Panc1 (cell line): ENCODE data around the gene TGIF2. TPM values are rescaled to one million over a fixed set of nuclear protein-coding genes. Genes with fewer than 3 reads are reported as not detected.

Experiments
- ATAC-seq: fragments of 200-7000 bp; cut with Tn5 transposase; 2 replicates; pipeline ENCODE4 v1.9.1; 2020; ENCODE audit warnings: mild to moderate bottlenecking, moderate library complexity
- BruUV-seq: library from RNA; stranded (reverse); fragments of 400-500 nt; replicated peaks from 2 replicates; lab custom pipeline; 2021; lab: Mats Ljungman, UMichigan
- CTCF ChIA-PET: fragments of 300-600 bp; sonication (Branson Sonifier 250); formaldehyde crosslinking; loops from one replicate; lab custom pipeline; 2022; ENCODE audit warnings: antibody characterized with exemption; lab: Charles Lee
- POLR2A ChIA-PET: fragments of 300-600 bp; sonication (Branson Sonifier 250); formaldehyde crosslinking; loops from one replicate; lab custom pipeline; 2022; ENCODE audit warnings: antibody characterized with exemption; lab: Charles Lee
- DNase-seq: peaks from one replicate; pipeline ENCODE4 v3.0.0-alpha.2; 2010; ENCODE audit warnings: low read depth, low spot score
- H3K27ac ChIP-seq: 2 replicates; pipeline ENCODE4 v1.5.1; 2011; ENCODE audit warnings: mild to moderate bottlenecking, low read length, inconsistent platforms
- H3K27me3 ChIP-seq: fragments of 200-500 bp; sonication (Bioruptor generic); 2 replicates; pipeline ENCODE4 v1.6.0; 2014; ENCODE audit warnings: low read length, inconsistent platforms; ENCODE audit not compliant: control insufficient read depth, insufficient read depth
- H3K36me3 ChIP-seq: fragments of 200-500 bp; sonication (Bioruptor generic); 2 replicates; pipeline ENCODE4 v1.5.1; 2014; ENCODE audit warnings: inconsistent platforms, mild to moderate bottlenecking, low read length, moderate library complexity; ENCODE audit not compliant: control insufficient read depth, insufficient read depth
- H3K4me1 ChIP-seq: 2 replicates; pipeline ENCODE4 v1.5.1; 2011; ENCODE audit warnings: inconsistent platforms, mild to moderate bottlenecking, low read length, moderate library complexity; ENCODE audit not compliant: control insufficient read depth, insufficient read depth
- H3K4me3 ChIP-seq, 2 experiments: 2 replicates each; pipeline ENCODE4 v1.5.1; 2011 to 2012; ENCODE audit warnings: low read depth in 2 of 2, low read length in 2 of 2, mild to moderate bottlenecking in 2 of 2, inconsistent platforms in 1 of 2, moderate library complexity in 1 of 2
- H3K9me3 ChIP-seq: fragments of 200-500 bp; sonication (Bioruptor generic); 2 replicates; pipeline ENCODE4 v1.5.1; 2014; ENCODE audit warnings: low read depth, mild to moderate bottlenecking, inconsistent platforms, low read length, moderate library complexity; ENCODE audit not compliant: control insufficient read depth, insufficient read depth
- POLR2AphosphoS5 ChIP-seq: IDR thresholded peaks from 2 replicates; pipeline ENCODE4 v1.6.1; 2012; ENCODE audit warnings: mild to moderate bottlenecking, low read depth, low read length, moderate library complexity
- SIN3A ChIP-seq: IDR thresholded peaks from 2 replicates; pipeline ENCODE4 v1.6.1; 2012; ENCODE audit warnings: low read depth, mild to moderate bottlenecking, low read length, moderate library complexity, borderline replicate concordance; ENCODE audit not compliant: insufficient read depth
- TCF7L2 ChIP-seq: IDR thresholded peaks from 2 replicates; pipeline ENCODE4 v1.6.1; 2011; ENCODE audit warnings: mild to moderate bottlenecking, low read depth, low read length, inconsistent platforms
- in situ Hi-C: cut with HindIII; loops from 2 replicates; pipeline ENCODE4 v1.10.0; 2016; ENCODE audit warnings: low sequenced_read_pairs, low pct_unique_long_range_greater_than_20kb
- intact Hi-C: fragments of 100-400 bp; cut with micrococcal nuclease; formaldehyde crosslinking; loops from one replicate; pipeline ENCODE4 v1.10.0; 2022; ENCODE audit not compliant: unreplicated experiment
- total RNA-seq: library from RNA; stranded (reverse); gene quantifications from one replicate; pipeline ENCODE4 v1.2.1, GENCODE V29; 2021; ENCODE audit not compliant: unreplicated experiment
- TF ChIP-seq, protein P1 (sequence below), 2 experiments: IDR thresholded peaks; 2 replicates each; pipeline ENCODE4 v1.6.1; 2011 to 2012; ENCODE audit warnings: low read depth in 2 of 2, control low read depth in 1 of 2, low read length in 1 of 2, mild to moderate bottlenecking in 1 of 2, moderate library complexity in 1 of 2; ENCODE audit not compliant: insufficient read depth in 1 of 2
- TF ChIP-seq, protein P2 (sequence below): fragments of 450-650 bp; IDR thresholded peaks from 2 replicates; pipeline ENCODE4 v1.5.1; 2017; ENCODE audit warnings: mild to moderate bottlenecking

Gene TGIF2
- total RNA-seq, 1 experiment from 2014 or later, result 18.0 TPM

DNA sequence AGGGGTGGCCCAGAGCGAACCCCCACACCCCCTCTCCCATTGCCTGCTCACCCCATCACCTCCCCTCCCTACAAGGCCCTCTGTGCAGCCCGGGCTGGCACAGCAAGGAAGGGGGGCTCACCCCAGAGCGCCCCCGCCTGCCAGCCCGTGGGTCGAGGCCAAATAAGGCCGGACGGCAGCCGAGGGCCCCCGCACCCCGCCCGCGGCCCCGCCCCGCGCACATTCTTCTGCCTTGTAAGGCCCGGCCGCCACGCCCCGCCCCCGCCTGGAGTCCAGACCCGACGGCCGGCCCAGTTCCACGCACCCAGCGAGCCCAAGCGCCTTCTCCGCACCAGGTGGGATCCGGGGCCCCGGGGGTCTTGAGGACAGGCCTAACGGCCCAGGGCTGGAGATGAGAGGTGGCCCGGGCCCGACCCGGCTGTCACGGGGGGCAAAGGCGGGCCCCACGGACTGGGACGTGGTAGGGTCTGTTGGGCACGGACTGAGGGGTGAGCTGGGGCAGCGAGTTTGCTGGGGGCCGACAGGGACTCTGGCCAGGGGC, 32.1 kb upstream of the TGIF2 start, which contains the start of gene MYL9:
Gene MYL9, plus strand, starts transcription at position 293 of the 541 bp plus-strand sequence. CDS start 3,366 bp downstream, outside the sequence.
- TF ChIP-seq POLR2AphosphoS5 (no peak), TCF7L2 (no peak), SIN3A (no peak)
- TF ChIP-seq, protein P1, sequence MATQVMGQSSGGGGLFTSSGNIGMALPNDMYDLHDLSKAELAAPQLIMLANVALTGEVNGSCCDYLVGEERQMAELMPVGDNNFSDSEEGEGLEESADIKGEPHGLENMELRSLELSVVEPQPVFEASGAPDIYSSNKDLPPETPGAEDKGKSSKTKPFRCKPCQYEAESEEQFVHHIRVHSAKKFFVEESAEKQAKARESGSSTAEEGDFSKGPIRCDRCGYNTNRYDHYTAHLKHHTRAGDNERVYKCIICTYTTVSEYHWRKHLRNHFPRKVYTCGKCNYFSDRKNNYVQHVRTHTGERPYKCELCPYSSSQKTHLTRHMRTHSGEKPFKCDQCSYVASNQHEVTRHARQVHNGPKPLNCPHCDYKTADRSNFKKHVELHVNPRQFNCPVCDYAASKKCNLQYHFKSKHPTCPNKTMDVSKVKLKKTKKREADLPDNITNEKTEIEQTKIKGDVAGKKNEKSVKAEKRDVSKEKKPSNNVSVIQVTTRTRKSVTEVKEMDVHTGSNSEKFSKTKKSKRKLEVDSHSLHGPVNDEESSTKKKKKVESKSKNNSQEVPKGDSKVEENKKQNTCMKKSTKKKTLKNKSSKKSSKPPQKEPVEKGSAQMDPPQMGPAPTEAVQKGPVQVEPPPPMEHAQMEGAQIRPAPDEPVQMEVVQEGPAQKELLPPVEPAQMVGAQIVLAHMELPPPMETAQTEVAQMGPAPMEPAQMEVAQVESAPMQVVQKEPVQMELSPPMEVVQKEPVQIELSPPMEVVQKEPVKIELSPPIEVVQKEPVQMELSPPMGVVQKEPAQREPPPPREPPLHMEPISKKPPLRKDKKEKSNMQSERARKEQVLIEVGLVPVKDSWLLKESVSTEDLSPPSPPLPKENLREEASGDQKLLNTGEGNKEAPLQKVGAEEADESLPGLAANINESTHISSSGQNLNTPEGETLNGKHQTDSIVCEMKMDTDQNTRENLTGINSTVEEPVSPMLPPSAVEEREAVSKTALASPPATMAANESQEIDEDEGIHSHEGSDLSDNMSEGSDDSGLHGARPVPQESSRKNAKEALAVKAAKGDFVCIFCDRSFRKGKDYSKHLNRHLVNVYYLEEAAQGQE (IDR thresholded peaks at IDR 0.05; ENCODE audit: insufficient read depth in 1 of 2, low read depth in 2 of 2, low read length in 1 of 2), result no peak
- TF ChIP-seq, protein P2, sequence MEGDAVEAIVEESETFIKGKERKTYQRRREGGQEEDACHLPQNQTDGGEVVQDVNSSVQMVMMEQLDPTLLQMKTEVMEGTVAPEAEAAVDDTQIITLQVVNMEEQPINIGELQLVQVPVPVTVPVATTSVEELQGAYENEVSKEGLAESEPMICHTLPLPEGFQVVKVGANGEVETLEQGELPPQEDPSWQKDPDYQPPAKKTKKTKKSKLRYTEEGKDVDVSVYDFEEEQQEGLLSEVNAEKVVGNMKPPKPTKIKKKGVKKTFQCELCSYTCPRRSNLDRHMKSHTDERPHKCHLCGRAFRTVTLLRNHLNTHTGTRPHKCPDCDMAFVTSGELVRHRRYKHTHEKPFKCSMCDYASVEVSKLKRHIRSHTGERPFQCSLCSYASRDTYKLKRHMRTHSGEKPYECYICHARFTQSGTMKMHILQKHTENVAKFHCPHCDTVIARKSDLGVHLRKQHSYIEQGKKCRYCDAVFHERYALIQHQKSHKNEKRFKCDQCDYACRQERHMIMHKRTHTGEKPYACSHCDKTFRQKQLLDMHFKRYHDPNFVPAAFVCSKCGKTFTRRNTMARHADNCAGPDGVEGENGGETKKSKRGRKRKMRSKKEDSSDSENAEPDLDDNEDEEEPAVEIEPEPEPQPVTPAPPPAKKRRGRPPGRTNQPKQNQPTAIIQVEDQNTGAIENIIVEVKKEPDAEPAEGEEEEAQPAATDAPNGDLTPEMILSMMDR, result no peak
- H3K27me3 ChIP-seq, result no peaks in the 10 kb centered on the region
- intact Hi-C loops (no loop called here), in situ Hi-C loops (no loop called here)
- H3K4me1 ChIP-seq, result peaks cover 15% of the 10 kb centered on the region
- no peaks in the 10 kb centered on the region for H3K9me3 ChIP-seq
- no TSS peak for BruUV-seq
- ATAC-seq (peak; percentile 80), DNase-seq (no peak)
- POLR2A ChIA-PET, result interaction anchor here (0.6 kb wide), 1 partner anchor 69 kb away, joined by 4 read pairs; no protein-coding TSS in a partner anchor
- peak within 1 kb of the TSS; percentile 59 to 71 for H3K4me3 ChIP-seq
- peak within 1 kb of the TSS; percentile 70 for H3K27ac ChIP-seq
- no peaks in the 10 kb centered on the region for H3K36me3 ChIP-seq
- CTCF ChIA-PET, result no interaction called here

DNA sequence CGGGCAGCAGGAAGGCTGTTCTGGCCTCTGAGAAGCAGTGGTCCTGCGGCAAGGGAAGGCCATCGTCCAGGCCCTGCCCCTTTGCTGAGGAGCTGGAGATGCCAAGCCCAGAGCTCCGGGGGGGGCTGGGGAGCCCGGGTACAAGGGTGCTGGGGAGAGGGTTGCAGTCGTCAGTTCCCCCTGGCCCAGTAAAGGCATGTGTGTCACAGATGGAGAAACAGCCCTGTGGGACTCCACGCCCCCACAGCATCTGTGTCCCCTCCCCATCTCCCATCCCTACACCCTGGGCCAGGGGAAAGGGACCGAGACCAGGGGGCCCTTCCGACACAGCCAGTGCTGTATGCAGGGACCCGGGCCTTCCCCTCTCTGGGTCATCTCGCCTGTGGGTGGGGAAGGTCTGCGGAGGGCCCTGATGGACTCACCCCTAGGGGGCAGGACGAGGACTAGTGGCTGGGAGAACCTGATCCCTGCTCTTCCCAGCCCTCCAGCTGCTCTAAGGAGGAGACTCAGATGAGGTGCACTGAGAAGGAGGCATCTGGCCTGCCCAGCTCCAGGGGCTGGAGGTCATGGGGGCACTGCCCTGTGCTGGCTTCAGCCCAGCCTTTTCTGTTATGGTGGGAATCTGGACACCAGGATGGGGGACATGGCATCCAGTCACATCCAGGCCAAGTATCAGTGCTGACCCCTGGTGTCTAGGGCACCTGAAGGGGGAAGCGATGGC, 31.5 kb upstream of the TGIF2 start:
- no TSS peak for BruUV-seq
- H3K27ac ChIP-seq, result peak overlapping the region; percentile 70
- ATAC-seq (peak; percentile 74), DNase-seq (no peak)
- H3K4me1 ChIP-seq, result peaks cover 15% of the 10 kb centered on the region
- in situ Hi-C loops (no loop called here), intact Hi-C loops (no loop called here)
- no peaks in the 10 kb centered on the region for H3K36me3 ChIP-seq
- TF ChIP-seq TCF7L2, result no peak
- TF ChIP-seq, protein P2, result peak; percentile 84
- H3K4me3 ChIP-seq, result peak overlapping the region; percentile 59 to 71
- ChIA-PET CTCF (interaction anchor here (0.6 to 0.9 kb wide), 2 partner anchors 26 to 51 kb away, joined by 3 to 5 read pairs; no protein-coding TSS in a partner anchor), POLR2A (interaction anchor here (0.6 kb wide), 1 partner anchor 70 kb away, joined by 4 read pairs; no protein-coding TSS in a partner anchor)
- H3K9me3 ChIP-seq, result no peaks in the 10 kb centered on the region
- no peaks in the 10 kb centered on the region for H3K27me3 ChIP-seq
